ENCODE results near the gene TMED10.
"Not testable (repeated sequence)": the region's sequence is repeated elsewhere in the genome, so short reads cannot be mapped to it uniquely, and the experiment has no call there.

TMED10 gene

GRCh38 chr14:75196064-75196463 is 19.7 kb upstream of the TMED10 start:
- DNase-seq (ENCODE audit: insufficient read length, low spot score) (no peak), FAIRE-seq (no peak)

GRCh38 chr14:75191100-75191499 is 14.7 kb upstream of the TMED10 start:
- DNase-seq (ENCODE audit: insufficient read length, low spot score) (no peak), FAIRE-seq (no peak)

GRCh38 chr14:75190023-75190422 is 13.6 kb upstream of the TMED10 start:
- DNase-seq (ENCODE audit: insufficient read length, low spot score) (no peak), FAIRE-seq (no peak)

- FAIRE-seq (peak; percentile 76), DNase-seq (ENCODE audit: insufficient read length, low spot score) (no peak)
These were observed 12.3 kb upstream of the TMED10 start for GRCh38 chr14:75188520-75189268.

- no peak for DNase-seq (ENCODE audit: insufficient read length, low spot score)
- FAIRE-seq: no peak
These were observed 11.7 kb upstream of the TMED10 start for GRCh38 chr14:75188086-75188485.

- DNase-seq (ENCODE audit: insufficient read length, low spot score): no peak
- FAIRE-seq: no peak
These were observed 10.5 kb upstream of the TMED10 start for GRCh38 chr14:75186953-75187352.

DNA sequence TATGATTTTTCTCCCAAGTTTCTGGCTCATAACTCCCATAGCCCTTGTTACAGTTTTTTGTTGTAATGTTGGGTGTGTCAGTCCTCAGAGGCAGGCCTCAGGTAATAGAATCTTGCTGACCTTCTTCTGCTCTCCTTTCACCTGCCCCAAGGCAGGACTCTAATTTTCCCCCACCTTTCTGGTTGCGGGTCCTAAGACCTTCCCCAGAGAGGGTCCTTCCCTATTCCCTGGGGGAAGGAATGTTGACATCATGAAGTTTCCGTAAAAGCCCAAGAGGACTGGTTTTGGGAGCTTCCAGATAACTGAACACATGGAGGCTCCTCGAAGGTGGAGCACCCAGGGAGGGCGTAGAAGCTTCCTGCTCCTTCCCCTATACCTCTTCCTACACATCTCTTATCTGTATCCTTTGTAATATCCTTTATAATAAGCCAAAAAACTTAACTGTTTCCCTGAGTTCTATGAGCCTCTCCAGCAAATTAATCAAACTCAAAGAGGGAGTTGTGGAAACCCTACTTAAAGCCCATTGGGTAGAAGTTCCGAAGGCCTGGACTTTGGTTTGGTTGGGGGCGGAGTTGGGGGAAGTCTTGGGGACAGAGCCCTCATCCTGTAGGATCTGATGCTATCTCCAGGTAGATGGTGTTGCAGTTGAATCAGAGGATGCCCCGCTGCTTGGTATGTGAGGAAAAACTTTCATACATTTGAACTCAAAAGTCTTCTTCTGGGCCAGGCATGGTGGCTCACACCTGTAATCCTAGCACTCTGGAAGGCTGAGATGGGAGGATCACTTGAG is 9.0 kb upstream of the TMED10 start:
- DNase-seq (ENCODE audit: insufficient read length, low spot score): no peak
- no peak for FAIRE-seq

DNA sequence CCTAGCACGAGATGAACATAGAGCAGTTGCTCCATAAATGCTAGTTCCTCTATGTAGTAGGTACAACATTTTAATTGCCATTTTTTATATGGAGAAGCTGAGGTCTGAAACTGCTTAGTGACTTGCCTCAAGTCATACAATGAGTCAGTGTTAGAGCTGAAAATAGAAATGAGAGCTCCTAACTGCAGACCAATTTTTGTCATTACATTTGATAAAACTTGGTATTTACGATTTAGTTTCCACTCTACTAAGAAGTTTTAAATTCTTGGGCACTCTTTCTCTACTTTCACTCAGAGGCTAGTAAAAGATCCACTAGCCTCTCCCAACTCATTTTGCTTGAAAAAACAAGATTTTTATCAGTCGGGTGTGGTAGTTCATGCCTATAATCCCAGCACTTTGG is 8.1 kb upstream of the TMED10 start:
- DNase-seq (ENCODE audit: insufficient read length, low spot score): no peak
- no peak for FAIRE-seq

- DNase-seq (ENCODE audit: insufficient read length, low spot score) (no peak), FAIRE-seq (no peak)
These were observed 7.6 kb upstream of the TMED10 start for GRCh38 chr14:75184039-75184438.

DNA sequence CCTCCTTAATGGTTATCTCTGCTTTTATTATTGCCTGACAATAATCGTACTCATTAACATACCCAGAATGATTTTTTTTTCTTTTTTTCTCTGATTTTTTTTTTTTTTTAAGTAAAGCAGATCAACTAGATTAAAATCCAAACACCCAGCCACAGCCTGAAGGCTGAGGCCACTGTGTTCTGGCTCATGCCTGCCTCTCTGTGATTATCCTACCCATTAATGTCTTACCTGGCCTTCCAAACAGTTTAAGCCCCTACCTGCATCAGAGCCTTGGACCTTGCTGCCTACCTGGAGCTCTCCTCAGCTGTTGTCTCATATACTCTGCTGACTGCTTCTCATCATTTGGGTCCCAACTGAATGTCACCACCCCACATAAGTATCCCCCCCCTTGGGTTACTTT is 6.8 kb upstream of the TMED10 start:
- FAIRE-seq (no peak), DNase-seq (ENCODE audit: insufficient read length, low spot score) (no peak)

- DNase-seq (ENCODE audit: insufficient read length, low spot score) (no peak), FAIRE-seq (no peak)
These were observed 6.4 kb upstream of the TMED10 start for GRCh38 chr14:75182821-75183220.

- FAIRE-seq; DNase-seq (ENCODE audit: insufficient read length, low spot score): not testable (repeated sequence)
These were observed 5.8 kb upstream of the TMED10 start for GRCh38 chr14:75182163-75182562.

DNA sequence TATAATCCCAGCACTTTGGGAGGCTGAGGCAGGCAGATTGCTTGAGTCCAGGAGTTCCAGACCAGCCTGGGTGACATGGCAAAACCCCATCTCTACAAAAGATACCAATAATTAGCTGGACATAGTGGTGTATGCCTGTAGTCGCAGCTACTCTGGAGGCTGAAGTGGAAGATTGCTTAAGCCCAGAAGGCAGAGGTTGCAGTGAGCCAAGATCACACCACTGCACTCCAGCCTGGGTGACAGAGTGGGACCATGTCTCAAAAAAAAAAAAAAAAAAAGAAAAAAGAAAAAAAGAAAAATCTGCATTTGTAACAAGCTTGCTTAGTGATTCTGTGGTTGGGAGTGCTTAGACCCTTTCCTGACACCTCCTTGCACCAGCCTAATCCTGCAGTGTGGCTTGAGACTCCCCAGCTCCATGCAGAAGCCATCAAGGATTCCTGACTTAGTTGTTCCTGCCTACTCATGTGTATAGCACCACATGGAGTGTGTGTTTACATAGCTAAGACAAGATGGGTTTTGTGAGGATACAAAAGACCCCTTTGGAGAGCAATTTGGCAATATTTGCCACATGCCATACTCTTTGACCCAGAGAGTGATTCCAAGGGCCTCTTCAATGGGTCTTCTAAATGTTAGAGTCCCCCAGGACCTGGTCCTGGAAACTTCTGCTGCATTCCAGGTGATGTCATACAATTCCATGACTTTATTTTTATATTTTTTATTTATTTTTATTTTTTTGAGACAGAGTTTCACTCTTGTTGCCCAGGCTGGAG is 5.1 kb upstream of the TMED10 start:
- no peak for FAIRE-seq
- DNase-seq (ENCODE audit: insufficient read length, low spot score): no peak

- no peak for FAIRE-seq
These were observed 703 bp downstream of the TMED10 start for GRCh38 chr14:75175677-75176141.

GRCh38 chr14:75174066-75174465 is 2.3 kb downstream of the TMED10 start:
- DNase-seq (ENCODE audit: insufficient read length, low spot score): no peak
- no peak for FAIRE-seq

More at GRCh38 chr14:75175677-75176141, 703 bp downstream of the TMED10 start:
- no peak for DNase-seq (ENCODE audit: insufficient read length, low spot score)

GRCh38 chr14:75170772-75171171 is 5.6 kb downstream of the TMED10 start:
- DNase-seq (ENCODE audit: insufficient read length, low spot score) (no peak), FAIRE-seq (no peak)

DNA sequence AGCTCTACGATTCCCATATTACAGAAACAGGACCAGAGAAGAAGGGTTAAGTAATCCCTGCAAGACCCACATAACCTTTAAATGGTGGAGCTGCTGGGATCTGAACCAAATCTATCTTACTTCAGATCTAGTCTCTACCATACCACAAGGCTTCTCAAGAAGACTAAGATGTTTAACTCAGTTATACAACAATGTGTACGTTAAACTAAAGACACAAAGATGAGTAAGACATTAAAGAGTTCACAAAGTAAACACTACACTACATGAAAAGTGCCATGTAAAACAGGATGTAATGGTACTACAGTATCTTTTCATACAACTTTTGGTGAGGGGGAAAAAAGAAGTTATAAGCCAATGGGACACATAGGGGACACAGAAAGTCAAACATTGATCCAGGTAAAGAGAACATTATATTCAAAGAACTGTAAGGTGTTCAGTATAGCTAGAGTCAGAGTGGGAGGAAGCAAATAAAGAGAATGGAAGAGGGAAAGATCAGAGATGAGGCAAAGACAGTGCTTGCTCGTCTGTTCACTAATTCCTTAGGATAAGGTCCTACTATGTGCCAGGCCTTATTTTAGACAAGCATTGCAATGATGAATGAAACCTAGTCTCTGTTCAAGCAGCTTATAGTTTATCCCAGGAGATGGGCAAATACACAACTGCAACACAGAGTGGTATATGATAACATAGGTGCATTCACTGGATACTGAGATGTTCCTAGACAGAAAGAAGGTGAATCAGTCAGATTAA is 7.7 kb downstream of the TMED10 start:
- FAIRE-seq: no peak
- DNase-seq (ENCODE audit: insufficient read length, low spot score): no peak

DNA sequence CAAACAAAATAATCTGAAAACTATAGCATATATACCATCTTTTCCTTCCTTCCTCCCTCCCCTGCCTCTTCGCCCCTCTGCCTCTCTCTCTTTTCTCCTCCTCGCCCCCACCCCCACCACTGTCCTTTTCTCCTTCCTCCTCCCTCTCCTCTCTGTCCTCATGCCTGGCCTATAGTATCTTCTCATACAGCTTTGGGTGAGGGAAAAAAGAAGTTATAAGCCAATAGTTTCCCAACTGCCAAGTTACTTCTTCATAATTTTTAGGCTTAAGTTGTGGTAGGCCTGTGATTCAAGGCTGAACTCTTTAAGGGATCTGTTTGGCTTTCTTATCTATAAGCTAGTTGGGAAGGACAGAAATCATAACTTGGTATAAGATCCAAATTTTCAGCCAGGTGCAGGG is 9.1 kb downstream of the TMED10 start:
- FAIRE-seq (no peak), DNase-seq (ENCODE audit: insufficient read length, low spot score) (no peak)

DNA sequence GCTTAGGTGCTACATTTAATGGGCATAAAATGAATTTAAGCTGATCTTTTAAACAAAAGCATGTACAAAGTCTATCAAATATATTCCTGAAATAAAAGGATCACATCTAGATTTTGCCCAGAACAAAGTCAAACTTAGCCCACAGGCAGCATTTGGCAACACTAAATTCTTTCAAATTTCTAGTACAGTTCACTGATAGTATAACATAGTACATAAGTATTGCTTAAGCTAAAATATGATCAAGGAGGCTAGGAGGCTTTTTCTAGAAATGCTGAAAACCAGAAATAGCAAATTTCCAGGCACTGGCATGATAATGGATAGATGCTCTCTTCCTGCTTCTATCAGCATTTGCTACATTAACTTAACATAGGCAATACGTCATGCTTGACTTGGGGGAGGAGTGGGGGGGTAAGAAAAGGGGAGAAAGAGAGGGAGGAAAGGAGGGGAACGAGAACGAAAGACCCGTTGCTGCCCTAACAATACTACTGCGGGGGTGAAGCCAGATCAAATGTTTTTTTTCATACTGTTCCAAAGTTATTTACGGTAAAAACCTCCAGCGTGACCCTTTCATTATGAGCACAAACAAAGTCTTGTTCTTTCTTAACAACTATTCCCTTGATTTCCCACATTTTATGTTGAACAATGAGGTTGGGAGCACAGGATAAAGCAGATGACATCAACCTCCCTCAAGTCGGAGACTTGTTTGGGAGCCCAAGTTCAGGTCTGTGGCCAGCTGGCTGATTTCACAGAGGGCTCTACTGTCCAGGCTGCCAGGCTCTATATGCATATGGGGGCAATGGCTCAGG is 10.6 kb downstream of the TMED10 start:
- no peak for FAIRE-seq
- DNase-seq (ENCODE audit: insufficient read length, low spot score): no peak

DNA sequence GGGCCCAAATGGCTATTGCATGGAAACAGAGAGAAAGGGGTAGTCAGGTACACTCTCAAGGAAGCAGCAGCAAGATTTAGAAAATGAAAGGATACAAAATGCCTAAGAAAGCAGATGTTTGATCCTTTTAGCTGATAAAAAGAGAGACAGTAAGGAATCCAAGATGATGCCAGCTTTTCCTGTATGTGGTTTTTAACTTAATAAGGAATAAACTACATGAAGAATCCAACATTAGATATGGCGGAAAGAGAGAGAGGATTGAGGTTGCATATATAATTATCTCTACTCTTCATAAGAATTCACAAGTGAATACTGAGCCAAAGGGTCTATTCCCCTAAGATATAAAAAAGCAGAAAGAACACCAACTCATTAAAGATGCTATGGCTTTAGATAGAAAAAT is 11.6 kb downstream of the TMED10 start:
- FAIRE-seq: no peak
- no peak for DNase-seq (ENCODE audit: insufficient read length, low spot score)
